Measurements from ENCODE around the gene CDK5.
"Not testable (repeated sequence)": the region's sequence is repeated elsewhere in the genome, so short reads cannot be mapped to it uniquely, and the experiment has no call there.

The CDK5 gene

GRCh38 chr7:151028948-151029501 lies 28.7 kb downstream of the CDK5 start:
- H3K4me3 ChIP-seq: peak overlapping the region; percentile 78
- no peak for DNase-seq (ENCODE audit: low spot score)
- TF ChIP-seq CTCF (IDR thresholded peaks at IDR 0.05): no peak
- peak overlapping the region; percentile 61 to 82 for H3K27ac ChIP-seq

GRCh38 chr7:151028131-151028947 lies 29.4 kb downstream of the CDK5 start, which contains the start of gene ABCB8:
ABCB8 (plus strand) TSS chr7:151028450; CDS start chr7:151028516, 66 bp downstream.
- peak within 1 kb of the TSS; percentile 78 for H3K4me3 ChIP-seq

GRCh38 chr7:151027728-151028130 lies 30.0 kb downstream of the CDK5 start:
- H3K27ac ChIP-seq: peak overlapping the region in 1 of 2 donors; percentile 82
- H3K4me3 ChIP-seq: peak overlapping the region; percentile 78
- DNase-seq (ENCODE audit: low spot score): not testable (repeated sequence)

More at GRCh38 chr7:151028131-151028947, 29.4 kb downstream of the CDK5 start, which contains the start of gene ABCB8:
- no peak for TF ChIP-seq CTCF (IDR thresholded peaks at IDR 0.05)
- peak within 1 kb of the TSS; percentile 61 to 82 for H3K27ac ChIP-seq
- DNase-seq (ENCODE audit: low spot score): peak; percentile 99

GRCh38 chr7:151026771-151027727 lies 30.6 kb downstream of the CDK5 start:
- H3K27ac ChIP-seq; DNase-seq (ENCODE audit: low spot score): not testable (repeated sequence)
- H3K4me3 ChIP-seq: peak overlapping the region; percentile 78

GRCh38 chr7:151025924-151026671 lies 31.6 kb downstream of the CDK5 start:
- TF ChIP-seq CTCF (IDR thresholded peaks at IDR 0.05): no peak
- Histone ChIP-seq H3K27ac (no peak overlapping the region), H3K4me3 (no peak overlapping the region)
- DNase-seq (ENCODE audit: low spot score): no peak

GRCh38 chr7:151024435-151025056 lies 33.2 kb downstream of the CDK5 start, which contains the start of gene ATG9B:
ATG9B (minus strand) TSS chr7:151024494; CDS start chr7:151024423, 71 bp downstream.
- Histone ChIP-seq H3K4me3 (no peak within 1 kb of the TSS), H3K27ac (no peak within 1 kb of the TSS)
- DNase-seq (ENCODE audit: low spot score): no peak
- no peak for TF ChIP-seq CTCF (IDR thresholded peaks at IDR 0.05)

GRCh38 chr7:151023232-151023631 lies 34.5 kb downstream of the CDK5 start:
- DNase-seq (ENCODE audit: low spot score): no peak
- H3K4me3 ChIP-seq: no peak overlapping the region
- no peak for TF ChIP-seq CTCF (IDR thresholded peaks at IDR 0.05)
- H3K27ac ChIP-seq: no peak overlapping the region

Measured in coronary artery (tissue), 2 donors.